Keratinocyte (primary cell): Measurements from ENCODE around the gene TRIM38. TPM values are rescaled to one million over a fixed set of nuclear protein-coding genes. Genes with fewer than 3 reads are reported as not detected.

Source experiments
- DNase-seq: peaks from one replicate; pipeline ENCODE4 v3.0.0-alpha.2; 2011; ENCODE audit warnings: low read depth, missing footprints, low spot score
- FAIRE-seq: peaks from 2 replicates; lab custom pipeline; 2011; peaks lifted over from hg19 to GRCh38; lab: Jason Lieb, UNC
- H2AFZ ChIP-seq: 2 replicates; pipeline ENCODE4 v1.6.0; 2012; ENCODE audit warnings: low read length, control low read depth, inconsistent platforms; ENCODE audit not compliant: control insufficient read depth
- H3K27ac ChIP-seq: 2 replicates; pipeline ENCODE4 v1.5.1; 2011; ENCODE audit warnings: low read length; ENCODE audit not compliant: control insufficient read depth, insufficient read depth
- H3K27me3 ChIP-seq: 3 replicates; pipeline ENCODE4 v1.6.0; 2011; ENCODE audit warnings: low read length; ENCODE audit not compliant: control insufficient read depth, insufficient read depth; ENCODE audit errors: extremely low read depth
- H3K36me3 ChIP-seq, 2 experiments: 2 replicates in 1 of 2; 3 replicates in 1 of 2; pipeline ENCODE4 v1.5.1; 2011; ENCODE audit warnings: low read length in 2 of 2, mild to moderate bottlenecking in 1 of 2; ENCODE audit not compliant: control insufficient read depth in 2 of 2, insufficient read depth in 2 of 2; ENCODE audit errors: extremely low read depth in 1 of 2
- H3K4me1 ChIP-seq: 3 replicates; pipeline ENCODE4 v1.5.1; 2011; ENCODE audit warnings: low read length; ENCODE audit not compliant: control insufficient read depth, insufficient read depth; ENCODE audit errors: extremely low read depth
- H3K4me2 ChIP-seq: 3 replicates; pipeline ENCODE4 v1.6.0; 2011; ENCODE audit warnings: low read depth, low read length; ENCODE audit not compliant: control insufficient read depth, insufficient read depth; ENCODE audit errors: extremely low read depth
- H3K4me3 ChIP-seq, 3 experiments: fragments of 200-600 bp in 1 of 3; sonication (generic) in 1 of 3; 2 replicates in 2 of 3; 3 replicates in 1 of 3; pipeline ENCODE4 v1.5.1; 2011 to 2016; ENCODE audit warnings: low read length in 3 of 3, mild to moderate bottlenecking in 3 of 3, control low read depth in 2 of 3, inconsistent platforms in 1 of 3, low read depth in 1 of 3, mixed read lengths in 1 of 3, mixed run types in 1 of 3, moderate library complexity in 1 of 3; ENCODE audit not compliant: control insufficient read depth in 2 of 3, insufficient read depth in 2 of 3; ENCODE audit errors: extremely low read depth in 1 of 3
- H3K79me2 ChIP-seq: 2 replicates; pipeline ENCODE4 v1.6.0; 2012; ENCODE audit warnings: low read length; ENCODE audit not compliant: control insufficient read depth, insufficient read depth
- H3K9ac ChIP-seq: 3 replicates; pipeline ENCODE4 v1.6.0; 2011; ENCODE audit warnings: low read length; ENCODE audit not compliant: control insufficient read depth, insufficient read depth; ENCODE audit errors: extremely low read depth
- H3K9me1 ChIP-seq: 3 replicates; pipeline ENCODE4 v1.6.0; 2011; ENCODE audit warnings: low read length; ENCODE audit not compliant: control insufficient read depth, insufficient read depth; ENCODE audit errors: extremely low read depth
- H3K9me3 ChIP-seq: 2 replicates; pipeline ENCODE4 v1.5.1; 2012; ENCODE audit warnings: low read depth, low read length; ENCODE audit not compliant: control insufficient read depth
- H4K20me1 ChIP-seq: 3 replicates; pipeline ENCODE4 v1.6.0; 2011; ENCODE audit warnings: low read length; ENCODE audit not compliant: control insufficient read depth, insufficient read depth; ENCODE audit errors: extremely low read depth
- CTCF ChIP-seq, 3 experiments: IDR thresholded peaks in 1 of 3; conservative IDR thresholded peaks in 1 of 3; optimal IDR thresholded peaks in 1 of 3; 2 replicates in 2 of 3; 3 replicates in 1 of 3; pipeline versions ENCODE3 to v1.5.1; 2011; ENCODE audit warnings: low read length in 3 of 3, mild to moderate bottlenecking in 3 of 3, moderate library complexity in 2 of 3, control low read depth in 1 of 3, inconsistent platforms in 1 of 3; ENCODE audit not compliant: insufficient read depth in 2 of 3; ENCODE audit errors: extremely low read depth in 1 of 3
- EZH2 ChIP-seq: IDR thresholded peaks from one replicate; pipeline ENCODE4 v1.6.1; 2012; ENCODE audit warnings: inconsistent platforms, mild to moderate bottlenecking, low read length, moderate library complexity
- dilution Hi-C: fragments of 300-500 bp; cut with MboI; formaldehyde crosslinking; loops from one replicate; pipeline ENCODE4 v1.7.0; 2020; ENCODE audit warnings: low sequenced_read_pairs; ENCODE audit not compliant: extremely low pct_ligation_motif_present
- polyA plus RNA-seq, 5 experiments: library from polyadenylated mRNA; depleted of rRNA in 3 of 5; stranded (reverse) in 3 of 5; stranded (forward) in 1 of 5; unstranded in 1 of 5; fragments of >200 nt; gene quantifications; 1 replicate in 1 of 5; 2 replicates in 3 of 5; 3 replicates in 1 of 5; pipeline versions ENCODE4 v1.2.1 to v1.2.3, GENCODE V29; 2011 to 2012; ENCODE audit warnings: missing spikeins in 2 of 5, low read depth in 1 of 5, low replicate concordance in 1 of 5

The TRIM38 gene
- polyA plus RNA-seq, 1 donor (not counting 4 experiments of a cell fraction or from before 2014, with no cell fraction given), result 7.8 TPM

- FAIRE-seq, result no peak
- Histone ChIP-seq H3K9ac (no peak overlapping the region), H3K4me2 (no peak overlapping the region), H3K4me3 (no peak overlapping the region), H2AFZ (no peak overlapping the region), H3K9me1 (no peaks in the 10 kb centered on the region), H3K9me3 (peaks cover 4% of the 10 kb centered on the region), H3K79me2 (peaks cover 15% of the 10 kb centered on the region), H3K4me1 (peaks cover 28% of the 10 kb centered on the region), H4K20me1 (no peaks in the 10 kb centered on the region), H3K27me3 (no peaks in the 10 kb centered on the region), H3K36me3 (peaks cover 1 to 3% of the 10 kb centered on the region in 2 experiments), H3K27ac (no peak overlapping the region)
- DNase-seq, result no peak
- dilution Hi-C loops, result no loop called here
- TF ChIP-seq EZH2 (no peak), CTCF (optimal IDR thresholded peaks at IDR 0.05 in 1 of 3, IDR thresholded peaks at IDR 0.05 in 1 of 3, conservative IDR thresholded peaks at IDR 0.05 in 1 of 3; ENCODE audit: extremely low read depth in 1 of 3, insufficient read depth in 2 of 3, low read length in 3 of 3) (no peak)
Measured at GRCh38 chr6:25960734-25961133, 1.9 kb upstream of the TRIM38 start.

- peak overlapping the region; percentile 83 for H2AFZ ChIP-seq
- H3K9me1 ChIP-seq, result no peaks in the 10 kb centered on the region
- FAIRE-seq (no peak), DNase-seq (no peak)
- no peaks in the 10 kb centered on the region for H3K27me3 ChIP-seq
- H4K20me1 ChIP-seq, result no peaks in the 10 kb centered on the region
- H3K27ac ChIP-seq, result peak overlapping the region; percentile 81
- no peak for TF ChIP-seq EZH2
- no peak for TF ChIP-seq CTCF (optimal IDR thresholded peaks at IDR 0.05 in 1 of 3, IDR thresholded peaks at IDR 0.05 in 1 of 3, conservative IDR thresholded peaks at IDR 0.05 in 1 of 3; ENCODE audit: extremely low read depth in 1 of 3, insufficient read depth in 2 of 3, low read length in 3 of 3)
- dilution Hi-C loops, result no loop called here
- H3K4me1 ChIP-seq, result peaks cover 28% of the 10 kb centered on the region
- H3K36me3 ChIP-seq, result peaks cover 6 to 8% of the 10 kb centered on the region in 2 experiments
- no peak overlapping the region for H3K9ac ChIP-seq
- H3K4me2 ChIP-seq, result peak overlapping the region; percentile 78
- H3K4me3 ChIP-seq, result peak overlapping the region in 2 of 3 experiments; percentile 66 to 82
- peaks cover 19% of the 10 kb centered on the region for H3K79me2 ChIP-seq
- peaks cover 4% of the 10 kb centered on the region for H3K9me3 ChIP-seq
Measured at GRCh38 chr6:25961619-25962148, 918 bp upstream of the TRIM38 start.
